Lower lobe of right lung (tissue), 2 donors: ENCODE measurements around the gene PAK4. TPM values are rescaled to one million over a fixed set of nuclear protein-coding genes. Genes with fewer than 3 reads are reported as not detected.

ENCODE experiments used
- ATAC-seq, 2 donors: fragments of 200-7000 bp; cut with Tn5 transposase; one replicate each; pipeline ENCODE4 v1.9.1; 2020 to 2022; ENCODE audit warnings: mild to moderate bottlenecking in 2 of 2, moderate library complexity in 2 of 2
- DNase-seq: peaks from one replicate; pipeline ENCODE4 v3.0.0-alpha.2; 2020
- H3K27ac ChIP-seq: fragments of 200-600 bp; one replicate; pipeline ENCODE4 v1.8.0; 2022
- H3K27me3 ChIP-seq: fragments of 200-600 bp; one replicate; pipeline ENCODE4 v1.8.0; 2022; ENCODE audit warnings: low read depth
- H3K36me3 ChIP-seq: fragments of 200-600 bp; one replicate; pipeline ENCODE4 v1.8.0; 2022; ENCODE audit warnings: mild to moderate bottlenecking
- H3K4me1 ChIP-seq: fragments of 200-600 bp; one replicate; pipeline ENCODE4 v1.8.0; 2022
- H3K4me3 ChIP-seq: fragments of 200-600 bp; one replicate; pipeline ENCODE4 v1.8.0; 2022; ENCODE audit warnings: mild to moderate bottlenecking
- H3K9me3 ChIP-seq: fragments of 200-600 bp; one replicate; pipeline ENCODE4 v1.8.0; 2022
- intact Hi-C: fragments of 100-400 bp; cut with DNase I; formaldehyde crosslinking; loops from one replicate; pipeline ENCODE4 v1.11.0; 2022
- total RNA-seq: library from RNA; stranded (reverse); fragmentation: NEBNext Ultra II Directional; extraction: Animal tissue kit (Norgen Biotek cat#: 25700); gene quantifications from one replicate; pipeline ENCODE4 v1.2.1, GENCODE V29; 2021
- TF ChIP-seq, protein P1 (sequence below): fragments of 200-600 bp; IDR thresholded peaks from one replicate; pipeline ENCODE4 v1.8.0; 2022; ENCODE audit warnings: antibody characterized with exemption, mild to moderate bottlenecking
- donor health status: DM: no; HTN: yes; CAD: no; lungs with severe emphysema.

Gene PAK4
- total RNA-seq, 1 donor from 2014 or later, result 73.0 TPM

DNA sequence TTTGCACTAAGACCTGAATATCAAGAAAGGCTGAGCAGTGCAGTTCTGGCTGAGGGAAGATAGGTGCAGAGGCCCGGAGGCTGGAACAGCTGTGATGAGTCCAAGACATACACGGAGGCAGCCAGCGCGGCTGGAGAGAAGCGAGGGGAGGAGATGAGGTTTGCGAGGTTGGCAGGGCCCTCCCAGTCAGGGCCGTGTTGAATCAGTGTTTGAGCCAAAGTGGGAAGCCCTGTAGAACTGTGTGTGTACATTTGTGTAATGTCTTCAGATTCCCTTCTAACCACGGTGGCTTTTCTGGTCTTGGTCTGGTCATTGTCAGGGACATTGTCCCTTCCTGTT, 34.9 kb downstream of the PAK4 start:
- Histone ChIP-seq H3K27me3 (no peaks in the 10 kb centered on the region), H3K4me1 (peaks cover 78% of the 10 kb centered on the region), H3K9me3 (no peaks in the 10 kb centered on the region), H3K36me3 (no peaks in the 10 kb centered on the region), H3K4me3 (no peak overlapping the region), H3K27ac (peak overlapping the region; percentile 46)
- ATAC-seq (peak in 1 of 2 donors; percentile 25), DNase-seq (no peak)
- intact Hi-C loops, result no loop called here
- TF ChIP-seq, protein P1, sequence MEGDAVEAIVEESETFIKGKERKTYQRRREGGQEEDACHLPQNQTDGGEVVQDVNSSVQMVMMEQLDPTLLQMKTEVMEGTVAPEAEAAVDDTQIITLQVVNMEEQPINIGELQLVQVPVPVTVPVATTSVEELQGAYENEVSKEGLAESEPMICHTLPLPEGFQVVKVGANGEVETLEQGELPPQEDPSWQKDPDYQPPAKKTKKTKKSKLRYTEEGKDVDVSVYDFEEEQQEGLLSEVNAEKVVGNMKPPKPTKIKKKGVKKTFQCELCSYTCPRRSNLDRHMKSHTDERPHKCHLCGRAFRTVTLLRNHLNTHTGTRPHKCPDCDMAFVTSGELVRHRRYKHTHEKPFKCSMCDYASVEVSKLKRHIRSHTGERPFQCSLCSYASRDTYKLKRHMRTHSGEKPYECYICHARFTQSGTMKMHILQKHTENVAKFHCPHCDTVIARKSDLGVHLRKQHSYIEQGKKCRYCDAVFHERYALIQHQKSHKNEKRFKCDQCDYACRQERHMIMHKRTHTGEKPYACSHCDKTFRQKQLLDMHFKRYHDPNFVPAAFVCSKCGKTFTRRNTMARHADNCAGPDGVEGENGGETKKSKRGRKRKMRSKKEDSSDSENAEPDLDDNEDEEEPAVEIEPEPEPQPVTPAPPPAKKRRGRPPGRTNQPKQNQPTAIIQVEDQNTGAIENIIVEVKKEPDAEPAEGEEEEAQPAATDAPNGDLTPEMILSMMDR, result no peak

DNA sequence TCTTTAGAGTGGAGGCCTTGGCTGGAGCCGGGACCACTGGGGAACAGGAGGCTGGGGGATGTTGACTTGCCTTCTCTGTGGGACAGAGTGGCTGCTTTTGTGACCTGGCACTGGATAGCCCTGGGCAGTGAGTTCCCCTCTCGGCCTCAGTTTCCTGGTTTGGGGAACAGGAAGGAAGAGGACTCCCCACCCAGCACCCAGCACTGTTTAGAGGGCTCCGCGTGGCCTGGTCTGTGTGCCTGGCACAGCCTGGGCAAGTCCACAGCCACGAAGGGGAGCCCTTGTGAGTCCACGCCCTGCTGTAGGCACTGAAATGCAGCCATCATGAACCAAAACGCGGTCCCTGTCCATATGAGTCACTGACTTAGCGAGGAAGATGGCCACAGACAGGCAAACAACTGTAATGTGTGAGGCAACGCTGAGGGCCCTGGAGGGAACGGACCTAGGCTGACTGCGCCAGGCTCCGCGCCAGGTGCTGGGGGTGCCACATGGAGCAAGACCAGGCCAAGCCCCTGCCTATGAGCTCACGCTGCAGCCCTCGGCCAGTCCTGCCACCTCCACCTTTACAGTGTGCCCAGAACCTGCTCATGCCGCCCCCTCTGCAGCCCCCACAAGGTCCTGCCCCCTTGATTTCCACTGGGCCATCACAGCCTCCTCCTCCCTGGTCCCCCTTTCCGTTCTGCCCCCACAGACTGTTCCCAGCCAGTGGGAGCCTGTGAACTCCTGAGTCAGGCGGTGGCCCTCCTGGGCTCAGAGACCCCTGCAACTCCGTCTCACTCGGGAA, 35.5 kb downstream of the PAK4 start:
- DNase-seq, result no peak
- Histone ChIP-seq H3K36me3 (no peaks in the 10 kb centered on the region), H3K27ac (peak overlapping the region; percentile 46), H3K4me1 (peaks cover 78% of the 10 kb centered on the region), H3K27me3 (no peaks in the 10 kb centered on the region), H3K4me3 (no peak overlapping the region), H3K9me3 (no peaks in the 10 kb centered on the region)
- TF ChIP-seq, protein P1, result no peak
- intact Hi-C loops, result no loop called here
- ATAC-seq, result peak in 1 of 2 donors; percentile 4

DNA sequence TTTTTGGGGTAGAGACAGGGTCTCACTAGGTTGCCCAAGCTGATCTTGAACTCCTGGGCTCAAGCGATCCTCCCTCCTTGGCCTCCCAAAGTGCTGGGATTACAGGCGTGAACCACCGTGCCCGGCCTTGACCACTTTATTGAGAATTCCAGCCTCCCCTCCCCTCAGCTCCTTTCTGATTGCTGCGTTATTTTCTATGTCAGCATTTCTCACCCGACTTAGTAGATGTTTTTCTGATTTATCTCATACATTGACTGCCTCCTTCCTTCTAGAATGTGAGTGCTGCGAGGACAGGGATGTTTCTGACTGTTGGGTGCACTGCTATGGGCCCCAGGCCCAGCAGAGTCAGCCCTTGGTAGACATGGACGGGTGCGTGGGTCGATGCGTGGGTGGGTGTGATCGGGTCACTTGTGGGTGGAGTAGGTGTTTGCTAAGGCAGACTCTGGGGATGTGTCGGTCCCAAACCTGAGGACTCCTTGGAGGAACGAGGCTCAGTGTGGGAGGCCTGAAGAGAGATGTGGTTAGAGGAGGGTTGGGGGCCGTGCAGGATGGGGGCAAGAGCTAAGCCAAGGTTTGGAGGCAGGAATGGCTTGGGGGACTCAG, 37.0 kb downstream of the PAK4 start:
- TF ChIP-seq, protein P1, result no peak
- ATAC-seq (no peak), DNase-seq (no peak)
- intact Hi-C loops, result no loop called here
- Histone ChIP-seq H3K27me3 (no peaks in the 10 kb centered on the region), H3K36me3 (no peaks in the 10 kb centered on the region), H3K4me3 (no peak overlapping the region), H3K27ac (no peak overlapping the region), H3K9me3 (no peaks in the 10 kb centered on the region), H3K4me1 (peaks cover 73% of the 10 kb centered on the region)

DNA sequence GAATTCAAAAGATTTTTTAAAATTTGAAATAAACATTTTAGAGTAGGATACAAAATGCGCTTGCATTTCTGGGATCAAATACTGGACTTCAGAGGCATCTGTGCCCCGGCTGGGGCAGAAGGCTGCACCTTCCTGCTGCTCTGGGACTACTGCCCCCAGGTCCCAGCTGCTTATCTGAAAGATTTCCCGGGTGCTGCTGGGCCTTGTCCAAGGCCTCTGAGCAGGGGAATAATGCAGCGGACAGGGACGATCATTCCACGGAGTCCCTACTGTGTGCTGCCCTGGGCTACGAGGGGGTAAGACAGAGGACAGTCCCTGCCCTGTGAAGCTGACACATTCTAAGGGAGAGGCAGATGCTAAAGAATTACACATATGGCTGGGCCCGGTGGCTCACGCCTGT, 38.0 kb downstream of the PAK4 start:
- DNase-seq (no peak), ATAC-seq (no peak)
- TF ChIP-seq, protein P1, result no peak
- Histone ChIP-seq H3K9me3 (no peaks in the 10 kb centered on the region), H3K4me1 (peaks cover 71% of the 10 kb centered on the region), H3K36me3 (no peaks in the 10 kb centered on the region), H3K4me3 (no peak overlapping the region), H3K27me3 (no peaks in the 10 kb centered on the region), H3K27ac (no peak overlapping the region)
- intact Hi-C loops, result no loop called here

DNA sequence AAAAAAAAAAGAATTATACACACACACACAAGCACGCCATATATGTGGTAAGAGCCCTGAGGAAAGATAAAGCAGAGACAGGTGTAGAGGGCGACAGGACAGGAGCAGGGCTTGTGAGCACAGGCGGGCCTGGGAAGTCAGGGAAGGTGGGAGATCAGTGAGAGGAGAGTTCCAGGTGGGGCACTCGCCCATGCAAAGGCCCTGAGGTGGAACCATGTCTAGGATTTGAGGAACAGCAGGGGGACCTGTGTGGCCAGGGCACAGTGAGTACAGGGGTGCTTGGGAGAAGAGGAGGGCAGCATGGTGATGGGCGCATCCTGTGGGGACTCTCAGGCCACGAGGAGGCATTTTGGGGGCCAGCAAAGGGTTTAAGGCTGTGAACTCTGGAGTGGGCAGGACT, 38.7 kb downstream of the PAK4 start:
- intact Hi-C loops, result no loop called here
- H3K27me3 ChIP-seq, result no peaks in the 10 kb centered on the region
- peaks cover 65% of the 10 kb centered on the region for H3K4me1 ChIP-seq
- no peak for ATAC-seq
- DNase-seq, result no peak
- peaks cover under 1% of the 10 kb centered on the region for H3K36me3 ChIP-seq
- H3K27ac ChIP-seq, result no peak overlapping the region
- H3K4me3 ChIP-seq, result no peak overlapping the region
- TF ChIP-seq, protein P1, result no peak
- H3K9me3 ChIP-seq, result no peaks in the 10 kb centered on the region
